Measurements from ENCODE around the gene ERMN.
"Not testable (repeated sequence)": the region's sequence is repeated elsewhere in the genome, so short reads cannot be mapped to it uniquely, and the experiment has no call there.

The ERMN gene

DNA sequence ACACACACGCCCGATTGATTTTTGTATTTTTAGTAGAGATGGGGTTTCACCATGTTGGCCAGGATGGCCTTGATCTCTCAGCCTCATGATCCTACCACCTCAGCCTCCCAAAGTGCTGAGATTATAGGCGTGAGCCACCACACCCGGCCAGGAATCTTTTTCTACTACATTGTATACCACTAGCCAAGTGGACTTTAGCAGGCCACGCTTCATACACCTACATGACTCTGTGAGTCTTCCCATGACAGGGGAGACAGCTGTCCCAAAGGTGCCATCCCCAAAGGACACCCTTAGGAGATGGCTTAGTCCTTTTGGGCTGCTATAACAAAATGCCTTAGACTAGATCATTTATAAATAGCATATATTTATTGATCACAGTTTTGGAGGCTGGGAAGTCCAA is 32.8 kb downstream of the ERMN start:
- FAIRE-seq (no peak), DNase-seq (ENCODE audit: insufficient read length, low spot score) (no peak)
- TF ChIP-seq POLR2A (IDR thresholded peaks at IDR 0.05; ENCODE audit: low read depth, low read length), result no peak

DNA sequence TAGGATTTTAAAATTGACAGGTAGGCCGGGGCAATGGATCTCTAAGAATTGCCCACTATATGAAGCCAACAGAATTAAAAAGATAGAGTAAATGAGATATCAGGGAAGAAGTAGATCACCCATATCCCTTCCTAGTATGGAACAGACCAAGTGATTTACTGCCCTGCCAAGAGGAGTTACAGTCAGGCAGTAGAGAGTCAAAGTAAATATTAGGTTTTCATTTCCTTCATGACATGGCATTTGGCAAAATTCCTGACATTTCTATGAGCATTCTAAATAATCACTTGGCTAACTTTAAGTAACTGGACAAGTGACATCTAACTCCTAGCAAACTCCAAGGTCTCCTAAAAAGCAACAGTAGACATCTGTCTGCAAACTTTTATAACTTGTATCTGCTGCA is 34.6 kb downstream of the ERMN start:
- no peak for DNase-seq (ENCODE audit: insufficient read length, low spot score)
- no peak for TF ChIP-seq POLR2A (IDR thresholded peaks at IDR 0.05; ENCODE audit: low read depth, low read length)
- no peak for FAIRE-seq

DNA sequence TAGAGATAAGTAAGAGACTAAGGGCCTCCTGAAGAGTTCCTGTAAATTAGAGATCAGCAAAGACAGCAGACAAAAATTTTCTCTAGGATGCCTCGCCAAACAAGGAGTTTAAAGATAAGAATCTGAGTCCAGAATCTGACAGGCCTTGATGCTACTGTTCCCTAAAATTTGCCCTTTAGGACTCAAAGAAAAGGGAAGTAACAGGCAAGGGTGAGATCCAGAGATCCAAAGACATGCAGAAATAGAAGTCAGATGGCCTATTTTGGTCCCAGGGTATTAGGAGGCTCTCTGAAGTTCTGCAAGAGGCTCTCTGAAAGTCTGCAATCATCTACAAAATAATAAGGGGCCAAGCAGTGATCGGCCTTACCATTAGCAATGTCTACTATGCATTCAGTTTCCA is 35.1 kb downstream of the ERMN start:
- no peak for TF ChIP-seq POLR2A (IDR thresholded peaks at IDR 0.05; ENCODE audit: low read depth, low read length)
- no peak for FAIRE-seq
- DNase-seq (ENCODE audit: insufficient read length, low spot score), result no peak

DNA sequence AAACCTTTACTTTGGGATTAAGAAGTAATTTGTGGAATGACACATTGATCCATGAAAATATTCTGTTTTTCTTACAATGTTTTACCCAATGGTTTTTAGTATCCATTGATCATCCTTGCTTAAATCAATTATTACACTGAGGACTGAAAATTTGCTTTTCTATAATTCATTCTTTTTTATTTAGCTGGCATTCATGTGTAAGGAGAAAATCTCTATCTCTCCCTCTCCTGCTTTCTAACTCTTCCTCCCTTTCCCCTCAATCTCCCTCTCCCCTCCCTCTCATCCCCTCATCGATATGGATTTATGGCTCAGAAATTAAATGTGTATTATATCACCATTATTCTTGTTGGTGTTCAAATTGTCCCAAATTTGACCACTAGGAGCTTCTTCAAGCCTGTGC is 38.5 kb downstream of the ERMN start:
- TF ChIP-seq POLR2A (IDR thresholded peaks at IDR 0.05; ENCODE audit: low read depth, low read length), result no peak
- DNase-seq (ENCODE audit: insufficient read length, low spot score) (no peak), FAIRE-seq (no peak)

DNA sequence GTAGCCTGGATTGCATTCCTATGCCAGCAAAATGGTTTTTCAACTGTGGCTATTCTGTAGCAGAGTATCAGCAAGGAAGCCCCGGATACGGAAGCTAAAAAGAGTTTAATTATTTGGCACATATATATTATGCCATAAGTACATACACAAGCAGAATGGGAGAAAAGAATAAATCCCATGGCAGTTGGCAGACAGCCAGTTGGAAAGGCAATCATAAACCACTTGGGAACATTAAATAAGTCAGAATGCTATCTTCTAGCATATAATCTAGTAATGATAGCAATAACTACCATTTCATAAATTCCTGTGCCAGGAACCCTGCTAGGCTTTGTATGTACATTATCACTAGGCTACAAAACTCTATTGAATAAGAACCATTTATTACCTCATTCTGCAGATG is 42.2 kb downstream of the ERMN start:
- DNase-seq (ENCODE audit: insufficient read length, low spot score) (no peak), FAIRE-seq (no peak)
- TF ChIP-seq POLR2A (IDR thresholded peaks at IDR 0.05; ENCODE audit: low read depth, low read length), result no peak

DNA sequence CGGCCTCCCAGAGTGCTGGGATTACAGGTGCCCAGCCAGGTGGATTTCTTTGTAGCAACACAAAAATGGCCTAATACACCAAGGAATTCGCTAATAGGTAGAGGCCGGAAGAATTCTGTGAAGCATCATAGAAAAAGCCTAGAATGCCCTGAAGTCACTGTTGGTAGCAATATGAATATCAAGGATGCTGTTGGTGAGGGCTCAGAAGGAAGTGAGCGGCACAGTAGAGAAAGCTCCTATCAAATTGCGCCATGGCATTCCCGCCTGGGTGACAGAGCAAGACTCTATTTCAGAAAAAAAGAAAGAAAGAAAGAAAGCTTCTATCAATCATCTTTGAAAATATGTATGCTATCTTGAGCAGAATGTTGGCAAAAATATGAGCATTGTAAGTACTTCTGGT is 44.3 kb downstream of the ERMN start:
- FAIRE-seq (no peak), DNase-seq (ENCODE audit: insufficient read length, low spot score) (no peak)
- TF ChIP-seq POLR2A (IDR thresholded peaks at IDR 0.05; ENCODE audit: low read depth, low read length), result no peak

DNA sequence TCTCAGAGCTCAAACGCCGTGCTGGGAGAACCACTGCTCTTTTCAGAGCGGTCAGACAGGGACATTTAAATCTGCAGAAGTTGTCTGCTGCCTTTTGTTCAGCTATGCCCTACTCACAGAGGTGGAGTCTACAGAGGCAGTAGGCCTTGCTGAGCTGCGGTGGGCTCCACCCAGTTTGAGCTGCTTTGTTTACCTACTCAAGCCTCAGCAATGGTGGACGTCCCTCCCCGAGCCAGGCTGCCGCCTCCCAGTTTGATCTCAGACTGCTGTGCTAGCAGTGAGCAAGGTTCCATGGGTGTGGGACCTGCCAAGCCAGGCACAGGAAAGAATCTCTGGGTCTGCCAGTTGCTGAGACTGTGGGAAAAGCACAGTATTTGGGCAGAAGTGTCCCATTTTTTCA is 46.3 kb downstream of the ERMN start:
- FAIRE-seq; DNase-seq (ENCODE audit: insufficient read length, low spot score): not testable (repeated sequence)

DNA sequence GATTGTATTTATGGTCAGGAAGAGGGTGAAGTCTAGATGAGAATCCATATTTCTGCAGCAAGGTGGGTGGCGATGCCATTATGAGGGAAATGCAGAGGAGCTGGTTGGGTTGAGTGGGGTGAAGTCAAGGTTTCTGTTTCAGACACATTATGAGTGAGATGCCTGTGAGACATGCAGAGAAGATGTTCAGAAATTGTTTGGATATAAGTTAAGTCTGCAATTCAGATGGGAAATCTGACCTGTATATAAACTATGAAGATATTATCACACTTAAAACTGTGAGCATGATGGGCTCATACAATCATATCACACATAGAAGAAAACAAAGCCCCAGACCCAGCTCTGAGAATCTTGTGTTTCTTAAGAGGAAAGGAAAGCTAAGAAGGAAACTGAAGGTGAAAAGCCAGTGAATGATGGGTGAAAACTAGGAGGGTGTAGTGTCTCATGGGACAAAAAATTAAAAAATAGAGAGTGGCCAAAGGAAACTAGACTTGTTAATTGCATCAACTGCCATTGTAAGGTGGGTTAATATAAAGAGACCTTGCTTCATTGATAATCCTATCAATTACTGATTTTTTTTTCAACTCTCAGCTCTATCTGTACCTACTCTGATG is 53.9 kb downstream of the ERMN start:
- FAIRE-seq (no peak), DNase-seq (ENCODE audit: insufficient read length, low spot score) (no peak)
- TF ChIP-seq POLR2A (IDR thresholded peaks at IDR 0.05; ENCODE audit: low read depth, low read length), result no peak

DNA sequence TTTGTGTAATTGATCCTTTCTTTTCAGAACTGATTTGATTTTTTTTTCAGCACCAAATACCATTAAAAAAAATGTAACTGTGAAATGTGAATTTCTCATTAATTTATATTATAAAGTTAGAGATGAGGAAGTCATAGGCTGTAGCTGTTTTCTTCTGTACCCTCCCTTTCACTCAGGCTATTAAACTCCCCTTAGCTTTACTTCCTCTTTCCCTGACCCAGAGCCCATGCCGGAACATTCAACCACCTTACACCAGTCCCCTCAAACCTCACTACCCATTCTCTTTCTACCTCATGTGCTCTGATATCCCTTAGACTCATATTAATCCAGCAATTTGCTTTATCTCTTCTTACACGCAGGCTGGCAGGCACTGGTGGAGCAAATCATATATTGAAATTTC is 55.7 kb downstream of the ERMN start:
- TF ChIP-seq POLR2A (IDR thresholded peaks at IDR 0.05; ENCODE audit: low read depth, low read length), result no peak
- FAIRE-seq (no peak), DNase-seq (ENCODE audit: insufficient read length, low spot score) (no peak)

DNA sequence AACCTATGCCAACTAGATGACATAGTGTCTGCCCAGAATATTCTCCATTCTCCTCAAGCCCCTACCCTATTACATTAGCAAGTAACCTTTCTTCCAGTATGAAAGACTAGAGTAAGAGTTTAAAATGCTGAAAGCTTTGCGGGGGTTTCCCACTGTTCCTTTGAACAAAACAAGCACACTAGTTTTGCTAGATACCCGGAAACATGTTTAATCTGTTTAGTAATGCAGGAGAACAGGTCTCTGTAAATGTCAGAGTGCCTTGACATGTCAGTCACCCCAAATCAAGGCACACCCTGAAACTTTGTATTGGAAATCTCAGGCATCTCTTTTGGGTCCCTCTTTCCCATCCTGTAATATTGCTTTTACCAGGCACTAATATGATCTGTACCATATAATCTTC is 56.6 kb downstream of the ERMN start:
- FAIRE-seq, result no peak
- DNase-seq (ENCODE audit: insufficient read length, low spot score), result no peak
- no peak for TF ChIP-seq POLR2A (IDR thresholded peaks at IDR 0.05; ENCODE audit: low read depth, low read length)
